ENCODE data around the gene TUBB4B.

GRCh38 chr9:137244486-137245449, 3.7 kb downstream of the TUBB4B start:
- TF ChIP-seq CTCF (conservative IDR thresholded peaks at IDR 0.05; ENCODE audit: low read length) (no peak), EZH2phosphoT487 (IDR thresholded peaks at IDR 0.05; ENCODE audit: borderline replicate concordance, low read depth, low read length) (no peak)

Data from OCI-LY7 (cell line).